Ovary (tissue), 3 donors: ENCODE results near the gene GPN1.
A peak's percentile ranks its signal among the peaks of the same experiment; 100 is the strongest.

ENCODE experiments used
- EP300 ChIP-seq: sonication (generic); formaldehyde crosslinking; IDR thresholded peaks from one replicate; pipeline ENCODE4 v1.6.1; 2017; ENCODE audit warnings: antibody characterized with exemption
- POLR2A ChIP-seq: fragments of 450-650 bp; IDR thresholded peaks from one replicate; pipeline ENCODE4 v1.6.1; 2017; ENCODE audit warnings: antibody characterized with exemption, mild to moderate bottlenecking, moderate library complexity
- TF ChIP-seq, protein P1 (sequence below), 3 donors: fragments of 450-650 bp in 2 of 3; fragments of 200-600 bp in 1 of 3; IDR thresholded peaks; one replicate each; pipeline versions ENCODE4 v1.5.1 to v1.8.0; 2016 to 2022; ENCODE audit warnings: antibody characterized with exemption in 3 of 3, mild to moderate bottlenecking in 1 of 3
- donor health status: DM: no; HTN: no; CAD: no.

DNA sequence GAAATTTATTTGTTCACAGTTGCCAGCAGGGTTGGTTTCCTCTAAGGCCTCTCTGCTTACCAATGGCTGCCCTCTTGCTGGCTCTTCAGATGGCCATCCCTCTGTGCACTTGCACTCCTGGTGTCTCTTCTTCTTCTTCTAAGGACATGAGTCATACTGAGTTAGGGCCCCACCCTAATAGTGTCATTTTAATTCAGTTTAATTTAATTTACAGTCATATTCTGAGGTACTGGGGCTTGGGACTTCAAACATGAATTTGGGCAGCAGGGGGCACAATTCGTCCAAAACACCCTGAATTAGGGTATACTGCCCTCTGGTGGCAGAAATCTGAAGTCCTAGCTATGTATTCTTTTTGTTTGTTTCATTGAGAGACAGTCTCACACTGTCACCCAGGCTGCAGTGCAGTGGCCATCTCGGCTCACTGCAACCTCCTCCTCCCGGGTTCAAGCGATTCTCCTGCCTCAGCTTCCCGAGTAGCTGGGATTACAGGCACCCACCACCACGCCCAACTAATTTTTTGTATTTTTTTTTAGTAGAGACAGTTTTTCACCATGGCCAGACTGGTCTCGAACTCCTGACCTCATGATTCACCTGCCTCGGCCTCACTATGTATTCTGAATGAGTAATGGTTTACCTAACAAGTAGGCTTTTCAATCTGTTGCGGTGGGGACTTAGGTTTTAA lies 54.7 kb downstream of the GPN1 start:
- TF ChIP-seq POLR2A: no peak
- TF ChIP-seq, protein P1, sequence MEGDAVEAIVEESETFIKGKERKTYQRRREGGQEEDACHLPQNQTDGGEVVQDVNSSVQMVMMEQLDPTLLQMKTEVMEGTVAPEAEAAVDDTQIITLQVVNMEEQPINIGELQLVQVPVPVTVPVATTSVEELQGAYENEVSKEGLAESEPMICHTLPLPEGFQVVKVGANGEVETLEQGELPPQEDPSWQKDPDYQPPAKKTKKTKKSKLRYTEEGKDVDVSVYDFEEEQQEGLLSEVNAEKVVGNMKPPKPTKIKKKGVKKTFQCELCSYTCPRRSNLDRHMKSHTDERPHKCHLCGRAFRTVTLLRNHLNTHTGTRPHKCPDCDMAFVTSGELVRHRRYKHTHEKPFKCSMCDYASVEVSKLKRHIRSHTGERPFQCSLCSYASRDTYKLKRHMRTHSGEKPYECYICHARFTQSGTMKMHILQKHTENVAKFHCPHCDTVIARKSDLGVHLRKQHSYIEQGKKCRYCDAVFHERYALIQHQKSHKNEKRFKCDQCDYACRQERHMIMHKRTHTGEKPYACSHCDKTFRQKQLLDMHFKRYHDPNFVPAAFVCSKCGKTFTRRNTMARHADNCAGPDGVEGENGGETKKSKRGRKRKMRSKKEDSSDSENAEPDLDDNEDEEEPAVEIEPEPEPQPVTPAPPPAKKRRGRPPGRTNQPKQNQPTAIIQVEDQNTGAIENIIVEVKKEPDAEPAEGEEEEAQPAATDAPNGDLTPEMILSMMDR (IDR thresholded peaks at IDR 0.05): peak; percentile 84 to 92 (median 89)
- TF ChIP-seq EP300: no peak
